Pancreas (tissue), 10 donors: ENCODE data around the gene CCDC85C. TPM values are rescaled to one million over a fixed set of nuclear protein-coding genes. Genes with fewer than 3 reads are reported as not detected.

Source experiments
- ATAC-seq, 4 donors: fragments of 200-7000 bp; cut with Tn5 transposase; one replicate each; pipeline versions ENCODE4 v1.8.0 to v1.9.1; 2020; ENCODE audit warnings: mild to moderate bottlenecking in 4 of 4, moderate library complexity in 4 of 4
- DNase-seq, 6 donors: peaks; one replicate each; pipeline ENCODE4 v3.0.0-alpha.2; 2020
- FAIRE-seq: peaks from 2 replicates; lab custom pipeline; 2012; peaks lifted over from hg19 to GRCh38; lab: Jason Lieb, UNC
- H3K27ac ChIP-seq, 4 donors: fragments of 200-600 bp; sonication (generic); 1 replicate in 3 of 4; 2 replicates in 1 of 4; pipeline versions ENCODE4 v1.5.0 to v1.8.0; 2020
- H3K27me3 ChIP-seq, 4 donors: fragments of 200-600 bp; one replicate each; pipeline ENCODE4 v1.8.0; 2021
- H3K36me3 ChIP-seq, 3 donors: fragments of 200-600 bp; sonication (generic) in 1 of 3; one replicate each; pipeline versions ENCODE4 v1.5.0 to v1.8.0; 2020 to 2021
- H3K4me1 ChIP-seq, 3 donors: fragments of 200-600 bp; one replicate each; pipeline ENCODE4 v1.8.0; 2021
- H3K4me3 ChIP-seq, 4 donors: fragments of 200-600 bp; sonication (generic) in 2 of 4; one replicate each; pipeline versions ENCODE4 v1.5.0 to v1.8.0; 2020 to 2021
- H3K9me3 ChIP-seq, 4 donors: fragments of 200-600 bp; one replicate each; pipeline ENCODE4 v1.8.0; 2021
- CTCF ChIP-seq, 4 donors: fragments of 200-600 bp; sonication (generic) in 3 of 4; IDR thresholded peaks; one replicate each; pipeline versions ENCODE4 v1.5.0 to v1.8.0; 2021; ENCODE audit warnings: antibody characterized with exemption in 4 of 4
- WGBS, 2 donors: extraction: QIAGEN DNeasy Blood & Tissue Kit; methylation state at CpG; one replicate each; pipeline ENCODE4 v1.1.7; 2013; 5-methylcytosine and 5-hydroxymethylcytosine counted together
- intact Hi-C, 3 donors: fragments of 100-400 bp; cut with DNase I; formaldehyde crosslinking; loops; one replicate each; pipeline versions ENCODE4 v1.11.1 to v1.14.2; 2022
- polyA plus RNA-seq, 2 donors: library from polyadenylated mRNA; stranded (reverse); fragments of 200-250 nt; gene quantifications; one replicate each; pipeline ENCODE4 v1.2.3, GENCODE V29; 2013
- total RNA-seq, 6 donors: library from RNA; stranded (reverse); fragmentation: NEBNext Ultra II Directional in 4 of 6; extraction: Animal tissue kit (Norgen Biotek cat#: 25700) in 4 of 6; gene quantifications; one replicate each; pipeline versions ENCODE4 v1.2.1 to v1.2.4, GENCODE V29; 2021 to 2023
- donor health status: healthy with polysubstance abuse.
- donor health status: DM: no; HTN: no; CAD: no; lungs with moderate emphysema.
- donor health status: DM: no; HTN: no; CAD: no.
- donor health status: control.
- donor health status: control.
- donor health status: Bipolar disorder and iron deficiency.
- donor health status: DM: yes; HTN: yes; CAD: no.
- donor health status: DM: no; HTN: no; CAD: no.
- donor health status: DM: no; HTN: no; CAD: no.
- donor health status: DM: yes; HTN: yes; CAD: no.

The CCDC85C gene
- total and polyA plus RNA-seq, 8 donors = 9.5 to 22.2 (median 17.6) TPM

- Histone ChIP-seq H3K4me3 (no peak overlapping the region), H3K27me3 (no peaks in the 10 kb centered on the region), H3K4me1 (peaks cover 0 to 4% (median 3%) of the 10 kb centered on the region in 3 donors), H3K27ac (no peak overlapping the region), H3K9me3 (no peaks in the 10 kb centered on the region), H3K36me3 (no peaks in the 10 kb centered on the region)
- intact Hi-C loops = no loop called here
- DNase-seq (peak in 1 of 6 donors; percentile 42), ATAC-seq (no peak), FAIRE-seq (no peak)
- TF ChIP-seq CTCF (IDR thresholded peaks at IDR 0.05) = no peak
- WGBS, 2 donors = 85 to 86% methylated on average over 8 of the region's 8 CpGs
Measured at GRCh38 chr14:99612738-99613330, 8.8 kb upstream of the CCDC85C start.

- 54 to 55% methylated on average over 11 of the region's 11 CpGs for WGBS, 2 donors
- Histone ChIP-seq H3K36me3 (no peaks in the 10 kb centered on the region), H3K27me3 (no peaks in the 10 kb centered on the region), H3K4me3 (no peak overlapping the region), H3K27ac (no peak overlapping the region), H3K9me3 (no peaks in the 10 kb centered on the region), H3K4me1 (peaks cover 0 to 4% (median 3%) of the 10 kb centered on the region in 3 donors)
- FAIRE-seq (no peak), DNase-seq (no peak), ATAC-seq (peak in 3 of 4 donors; percentile 38 to 58 (median 58))
- no peak for TF ChIP-seq CTCF (IDR thresholded peaks at IDR 0.05)
- intact Hi-C loops = no loop called here
Measured at GRCh38 chr14:99612071-99612737, 8.2 kb upstream of the CCDC85C start.

- Histone ChIP-seq H3K27ac (no peak overlapping the region), H3K36me3 (no peaks in the 10 kb centered on the region), H3K4me3 (no peak overlapping the region), H3K4me1 (peaks cover 0 to 4% (median 3%) of the 10 kb centered on the region in 3 donors), H3K9me3 (no peaks in the 10 kb centered on the region), H3K27me3 (no peaks in the 10 kb centered on the region)
- ATAC-seq (no peak), DNase-seq (no peak), FAIRE-seq (no peak)
- WGBS, 2 donors = 88 to 90% methylated on average over 4 of the region's 4 CpGs
- intact Hi-C loops = no loop called here
- TF ChIP-seq CTCF (IDR thresholded peaks at IDR 0.05) = no peak
Measured at GRCh38 chr14:99611646-99612045, 7.6 kb upstream of the CCDC85C start.

GRCh38 chr14:99609245-99610170, 5.5 kb upstream of the CCDC85C start:
- no peaks in the 10 kb centered on the region for H3K27me3 ChIP-seq
- no peak for ATAC-seq
- no peak for DNase-seq
- FAIRE-seq = no peak
- TF ChIP-seq CTCF (IDR thresholded peaks at IDR 0.05) = no peak
- 52 to 78% methylated on average over 10 of the region's 10 CpGs for WGBS, 2 donors
- H3K9me3 ChIP-seq = no peaks in the 10 kb centered on the region
- no peak overlapping the region for H3K4me3 ChIP-seq
- peaks cover 0 to 4% (median 3%) of the 10 kb centered on the region in 3 donors for H3K4me1 ChIP-seq
- no peak overlapping the region for H3K27ac ChIP-seq
- no peaks in the 10 kb centered on the region for H3K36me3 ChIP-seq
- intact Hi-C loops = no loop called here
